Measurements from ENCODE around the gene HBG2.
"Not testable (repeated sequence)": the region's sequence is repeated elsewhere in the genome, so short reads cannot be mapped to it uniquely, and the experiment has no call there.

Gene HBG2

DNA sequence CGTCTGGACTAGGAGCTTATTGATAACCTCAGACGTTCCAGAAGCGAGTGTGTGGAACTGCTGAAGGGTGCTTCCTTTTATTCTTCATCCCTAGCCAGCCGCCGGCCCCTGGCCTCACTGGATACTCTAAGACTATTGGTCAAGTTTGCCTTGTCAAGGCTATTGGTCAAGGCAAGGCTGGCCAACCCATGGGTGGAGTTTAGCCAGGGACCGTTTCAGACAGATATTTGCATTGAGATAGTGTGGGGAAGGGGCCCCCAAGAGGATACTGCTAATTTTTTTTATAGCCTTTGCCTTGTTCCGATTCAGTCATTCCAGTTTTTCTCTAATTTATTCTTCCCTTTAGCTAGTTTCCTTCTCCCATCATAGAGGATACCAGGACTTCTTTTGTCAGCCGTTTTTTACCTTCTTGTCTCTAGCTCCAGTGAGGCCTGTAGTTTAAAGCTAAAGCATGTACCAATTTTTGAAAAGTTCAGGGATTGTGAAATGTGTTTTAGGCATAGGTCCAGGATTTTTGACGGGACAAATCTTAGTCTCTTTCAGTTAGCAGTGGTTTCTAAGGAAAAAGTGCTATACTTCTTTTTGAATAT, 4.7 kb downstream of the HBG2 start, which contains the start of gene HBG1:
Gene HBG1, minus strand, starts transcription at position 51 of the 590 bp plus-strand sequence. CDS start 53 bp downstream, outside the sequence.
- DNase-seq (ENCODE audit: low read depth): not testable (repeated sequence)

DNA sequence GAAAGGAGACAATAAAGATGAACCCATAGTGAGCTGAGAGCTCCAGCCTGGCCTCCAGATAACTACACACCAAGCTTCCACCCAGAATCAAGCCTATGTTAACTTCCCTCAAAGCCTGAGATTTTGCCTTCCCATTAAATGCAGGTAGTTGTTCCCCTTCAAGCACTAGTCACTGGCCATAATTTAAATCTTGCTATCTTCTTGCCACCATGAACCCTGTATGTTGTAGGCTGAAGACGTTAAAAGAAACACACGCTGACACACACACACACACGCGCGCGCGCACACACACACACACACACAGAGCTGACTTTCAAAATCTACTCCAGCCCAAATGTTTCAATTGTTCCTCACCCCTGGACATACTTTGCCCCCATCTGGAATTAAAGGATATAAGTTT, 6.1 kb downstream of the HBG2 start:
- DNase-seq (ENCODE audit: low read depth): not testable (repeated sequence)

DNA sequence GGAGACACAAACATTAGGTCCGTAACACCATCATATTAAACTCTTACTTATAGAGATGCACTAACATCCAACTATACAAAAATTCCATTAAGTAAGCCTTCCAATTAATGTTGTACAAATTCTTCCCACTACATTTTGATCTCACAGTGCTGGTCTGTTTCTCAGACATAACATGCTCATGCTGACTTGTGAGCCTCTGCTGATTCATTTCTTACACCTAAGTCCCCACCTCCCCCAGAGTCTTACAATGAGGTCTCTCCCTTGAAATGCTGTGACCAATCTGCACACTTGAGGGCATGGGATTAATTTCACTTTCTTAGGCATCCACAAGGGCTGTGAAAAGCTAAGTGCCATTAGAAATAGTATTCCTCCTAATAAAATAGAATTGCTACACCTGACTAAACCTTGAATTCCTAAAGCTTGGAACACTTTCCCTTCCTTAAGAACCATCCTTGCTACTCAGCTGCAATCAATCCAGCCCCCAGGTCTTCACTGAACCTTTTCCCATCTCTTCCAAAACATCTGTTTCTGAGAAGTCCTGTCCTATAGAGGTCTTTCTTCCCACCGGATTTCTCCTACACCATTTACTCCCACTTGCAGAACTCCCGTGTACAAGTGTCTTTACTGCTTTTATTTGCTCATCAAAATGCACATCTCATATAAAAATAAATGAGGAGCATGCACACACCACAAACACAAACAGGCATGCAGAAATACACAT, 6.9 kb downstream of the HBG2 start:
- DNase-seq (ENCODE audit: low read depth): no peak

DNA sequence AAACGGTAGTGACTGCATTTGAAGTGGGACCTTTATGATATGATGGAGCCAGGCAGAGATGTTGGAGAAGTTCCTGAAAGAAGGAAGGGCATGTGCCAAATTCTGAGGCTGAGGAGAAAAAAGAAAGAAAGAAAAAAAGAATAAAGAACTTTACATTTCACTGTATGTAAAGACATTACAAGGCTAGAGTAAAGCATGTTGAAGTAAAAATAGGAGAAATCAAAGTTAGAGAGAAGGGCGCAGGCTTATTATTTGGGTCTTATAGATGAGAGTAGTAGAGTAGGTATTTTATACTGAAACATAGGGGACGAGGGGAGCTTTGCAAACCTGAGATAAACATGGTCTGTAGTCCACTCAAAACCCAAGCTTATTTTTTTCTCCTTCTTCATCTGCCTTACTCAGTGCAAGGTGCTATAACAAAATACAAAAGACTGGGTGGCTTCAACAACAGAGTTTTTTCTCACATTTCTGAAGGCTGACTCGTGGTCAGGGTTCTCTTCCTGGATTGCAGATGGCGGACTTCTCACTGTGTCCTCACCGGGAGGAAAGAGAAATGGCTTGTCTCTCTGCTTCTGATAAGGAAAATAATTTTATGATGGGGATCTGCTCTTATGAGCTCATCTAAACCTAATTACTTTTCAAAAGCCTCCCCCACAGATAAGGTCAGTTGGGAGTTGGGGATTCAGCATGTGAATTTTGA, 7.7 kb downstream of the HBG2 start:
- DNase-seq (ENCODE audit: low read depth): no peak

GRCh38 chr11:5245155-5245554, 9.4 kb downstream of the HBG2 start:
- DNase-seq (ENCODE audit: low read depth): no peak

DNA sequence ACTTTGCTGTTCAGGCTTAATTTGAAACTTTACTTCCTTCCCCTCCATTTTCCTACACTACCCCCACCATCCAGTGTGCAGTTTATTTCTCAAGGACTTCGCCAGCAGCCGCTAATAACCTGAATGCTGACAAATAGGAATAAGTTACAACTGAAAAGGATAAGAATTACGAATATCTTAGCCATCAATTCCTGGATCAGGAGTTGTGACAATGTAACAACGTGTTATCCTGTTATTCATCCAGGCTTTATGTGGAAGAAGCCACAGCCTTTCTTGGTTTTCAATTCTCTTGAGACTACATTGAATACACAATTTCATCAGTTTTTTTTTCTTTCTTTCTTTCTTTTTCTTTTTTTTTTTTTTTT, 10.8 kb downstream of the HBG2 start:
- no peak for DNase-seq (ENCODE audit: low read depth)

GRCh38 chr11:5242933-5243815, 11.4 kb downstream of the HBG2 start:
- no peak for DNase-seq (ENCODE audit: low read depth)

DNA sequence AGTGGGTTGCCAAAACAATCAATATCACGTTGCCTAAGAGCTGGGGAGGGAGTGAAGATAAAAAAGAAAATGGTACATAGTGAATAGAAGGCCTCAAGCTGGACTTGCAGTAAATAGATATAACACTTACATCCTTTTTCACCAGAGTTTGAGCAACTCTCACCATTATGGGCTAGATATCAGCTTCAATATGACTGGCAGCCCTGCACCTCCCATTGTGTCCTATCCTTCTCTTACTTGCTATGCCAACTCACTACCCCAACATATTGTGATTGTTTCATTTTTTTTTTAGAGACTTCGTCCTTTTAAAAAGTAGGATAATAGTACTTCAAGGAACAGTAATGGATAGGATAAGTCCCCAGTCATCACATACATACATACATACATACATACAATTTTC, 12.4 kb downstream of the HBG2 start:
- no peak for DNase-seq (ENCODE audit: low read depth)

GRCh38 chr11:5241458-5241857, 13.1 kb downstream of the HBG2 start:
- DNase-seq (ENCODE audit: low read depth): no peak

- DNase-seq (ENCODE audit: low read depth): no peak
Observed at GRCh38 chr11:5240458-5240857, 14.1 kb downstream of the HBG2 start.

- no peak for DNase-seq (ENCODE audit: low read depth)
Observed at GRCh38 chr11:5240056-5240455, 14.5 kb downstream of the HBG2 start.

DNA sequence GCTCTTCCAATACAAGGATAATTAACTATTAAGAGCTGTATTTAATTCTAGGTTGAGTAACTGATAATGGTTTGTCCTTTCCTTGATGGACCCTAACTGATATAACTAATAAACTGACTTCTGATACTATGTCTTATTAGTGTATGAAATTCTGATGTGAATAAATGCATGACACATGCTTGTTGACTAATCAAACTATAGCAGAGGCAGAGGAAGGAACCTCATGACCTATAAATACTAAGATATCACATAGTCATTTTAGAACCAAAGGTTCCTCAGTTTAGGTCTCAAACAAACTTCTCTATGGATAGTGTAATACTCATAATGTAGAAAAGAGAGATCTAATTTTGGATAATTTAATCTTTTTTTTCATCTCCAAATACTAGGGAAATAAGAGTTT, 15.5 kb downstream of the HBG2 start:
- DNase-seq (ENCODE audit: low read depth): no peak

- no peak for DNase-seq (ENCODE audit: low read depth)
Observed at GRCh38 chr11:5238486-5238885, 16.1 kb downstream of the HBG2 start.

DNA sequence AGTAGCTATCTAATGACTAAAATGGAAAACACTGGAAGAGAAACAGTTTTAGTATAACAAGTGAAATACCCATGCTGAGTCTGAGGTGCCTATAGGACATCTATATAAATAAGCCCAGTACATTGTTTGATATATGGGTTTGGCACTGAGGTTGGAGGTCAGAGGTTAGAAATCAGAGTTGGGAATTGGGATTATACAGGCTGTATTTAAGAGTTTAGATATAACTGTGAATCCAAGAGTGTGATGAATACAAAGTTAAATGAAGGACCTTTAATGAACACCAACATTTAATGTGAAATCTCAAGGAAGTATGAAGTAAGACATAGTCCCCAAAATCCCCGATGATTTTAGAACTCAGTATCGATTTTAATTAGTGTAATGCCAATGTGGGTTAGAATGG, 17.2 kb downstream of the HBG2 start:
- DNase-seq (ENCODE audit: low read depth): no peak

DNA sequence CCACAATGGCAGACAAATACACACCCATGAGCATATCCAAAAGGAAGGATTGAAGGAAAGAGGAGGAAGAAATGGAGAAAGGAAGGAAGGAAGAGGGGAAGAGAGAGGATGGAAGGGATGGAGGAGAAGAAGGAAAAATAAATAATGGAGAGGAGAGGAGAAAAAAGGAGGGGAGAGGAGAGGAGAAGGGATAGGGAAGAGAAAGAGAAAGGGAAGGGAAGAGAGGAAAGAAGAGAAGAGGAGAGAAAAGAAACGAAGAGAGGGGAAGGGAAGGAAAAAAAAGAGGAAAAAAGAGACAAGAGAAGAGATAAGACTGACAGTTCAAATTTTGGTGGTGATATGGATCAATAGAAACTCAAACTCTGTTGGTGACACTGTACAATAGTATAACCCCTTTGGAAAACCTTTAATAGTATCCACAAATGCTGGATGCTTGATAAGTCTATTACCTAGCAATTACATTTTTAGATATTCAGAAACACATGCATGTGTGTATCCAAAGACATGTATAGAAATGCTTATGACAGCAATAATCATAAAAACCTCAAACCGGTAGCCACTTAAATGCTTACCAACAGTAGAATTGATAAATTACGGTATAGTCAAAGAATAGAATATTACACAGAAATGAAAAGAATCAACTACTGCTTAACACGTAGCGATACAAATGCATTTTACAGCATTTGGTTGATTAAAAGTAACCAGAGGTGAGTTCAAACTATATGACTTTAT, 19.1 kb downstream of the HBG2 start:
- DNase-seq (ENCODE audit: low read depth): no peak

DNA sequence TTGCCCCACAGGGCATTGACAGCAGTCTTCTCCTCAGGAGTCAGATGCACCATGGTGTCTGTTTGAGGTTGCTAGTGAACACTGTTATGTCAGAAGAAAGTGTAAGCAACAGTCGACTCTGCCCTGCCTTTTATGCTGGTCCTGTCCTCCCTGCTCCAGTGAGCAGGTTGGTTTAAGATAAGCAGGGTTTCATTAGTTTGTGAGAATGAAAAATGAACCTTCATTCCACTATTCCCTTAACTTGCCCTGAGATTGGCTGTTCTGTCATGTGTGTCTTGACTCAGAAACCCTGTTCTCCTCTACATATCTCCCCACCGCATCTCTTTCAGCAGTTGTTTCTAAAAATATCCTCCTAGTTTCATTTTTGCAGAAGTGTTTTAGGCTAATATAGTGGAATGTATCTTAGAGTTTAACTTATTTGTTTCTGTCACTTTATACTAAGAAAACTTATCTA, 20.2 kb downstream of the HBG2 start, which contains the start of gene HBD:
Gene HBD, minus strand, starts transcription at position 103 of the 454 bp plus-strand sequence. Its CDS starts 50 bp downstream, at position 53.
- no peak for DNase-seq (ENCODE audit: low read depth)

DNA sequence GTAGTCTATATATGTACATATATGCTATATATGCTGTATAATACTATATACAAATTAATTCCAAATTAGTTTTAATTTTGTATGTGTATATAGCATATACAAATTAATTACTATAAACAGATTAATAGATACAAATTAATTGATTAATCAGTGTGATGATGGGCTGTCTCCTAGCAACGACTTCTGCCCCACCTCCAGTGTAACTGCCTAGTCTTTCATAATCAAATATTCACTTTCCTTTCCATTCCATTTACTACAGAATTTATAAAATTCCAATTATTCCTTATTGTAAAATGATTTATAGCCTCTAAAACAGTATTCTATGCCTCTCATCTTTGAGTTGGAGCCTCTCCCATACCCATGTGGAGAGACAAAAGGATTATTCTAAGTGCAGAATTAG, 21.3 kb downstream of the HBG2 start:
- DNase-seq (ENCODE audit: low read depth): no peak

DNA sequence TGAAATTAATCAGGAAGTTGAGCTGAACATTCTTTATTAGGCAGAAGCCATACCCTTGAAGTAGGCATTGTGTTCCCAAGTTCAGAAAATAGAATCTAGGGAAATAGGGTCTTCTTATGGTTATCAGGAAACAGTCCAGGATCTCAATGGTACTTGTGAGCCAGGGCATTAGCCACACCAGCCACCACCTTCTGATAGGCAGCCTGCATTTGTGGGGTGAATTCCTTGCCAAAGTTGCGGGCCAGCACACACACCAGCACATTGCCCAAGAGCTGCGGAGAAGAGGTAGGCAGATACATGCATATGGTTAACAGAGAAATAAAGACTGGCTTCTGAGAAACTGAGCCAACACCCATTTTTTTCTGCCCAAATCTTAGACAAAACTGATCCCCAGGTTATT, 21.8 kb downstream of the HBG2 start:
- DNase-seq (ENCODE audit: low read depth): no peak

GRCh38 chr11:5232176-5232575, 22.4 kb downstream of the HBG2 start:
- DNase-seq (ENCODE audit: low read depth): no peak

- DNase-seq (ENCODE audit: low read depth): no peak
Observed at GRCh38 chr11:5231111-5231510, 23.5 kb downstream of the HBG2 start.

DNA sequence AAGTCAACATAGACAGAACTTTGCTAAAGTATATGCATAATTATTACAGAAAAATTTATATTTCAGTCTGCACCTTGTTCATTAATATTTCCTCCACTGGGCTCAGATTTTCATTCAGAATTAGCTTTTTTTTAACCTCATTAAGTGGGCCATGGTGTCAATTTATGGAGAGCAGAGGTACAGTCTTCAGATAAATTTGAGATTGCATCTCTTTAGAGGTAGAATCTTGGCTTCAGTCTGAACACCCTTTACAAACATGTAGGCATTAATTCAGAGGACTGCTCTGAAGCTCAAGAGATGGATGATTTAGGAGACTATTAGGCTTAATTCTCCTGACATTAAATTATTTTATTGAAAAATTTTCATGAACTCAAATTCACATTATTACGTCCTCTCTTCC, 24.3 kb downstream of the HBG2 start:
- no peak for DNase-seq (ENCODE audit: low read depth)
